GM20000 (cell line): ENCODE results near the gene SYT8.
"Not testable (repeated sequence)": the region's sequence is repeated elsewhere in the genome, so short reads cannot be mapped to it uniquely, and the experiment has no call there.

ENCODE experiments used
- DNase-seq: peaks from one replicate; pipeline ENCODE4 v3.0.0; 2012; ENCODE audit warnings: low spot score
- TF ChIP-seq, protein P1 (sequence below): IDR thresholded peaks from 2 replicates; pipeline ENCODE4 v1.5.1; 2012; ENCODE audit warnings: mild to moderate bottlenecking, control low read depth; ENCODE audit errors: extremely low read depth, missing control alignments

Gene SYT8

DNA sequence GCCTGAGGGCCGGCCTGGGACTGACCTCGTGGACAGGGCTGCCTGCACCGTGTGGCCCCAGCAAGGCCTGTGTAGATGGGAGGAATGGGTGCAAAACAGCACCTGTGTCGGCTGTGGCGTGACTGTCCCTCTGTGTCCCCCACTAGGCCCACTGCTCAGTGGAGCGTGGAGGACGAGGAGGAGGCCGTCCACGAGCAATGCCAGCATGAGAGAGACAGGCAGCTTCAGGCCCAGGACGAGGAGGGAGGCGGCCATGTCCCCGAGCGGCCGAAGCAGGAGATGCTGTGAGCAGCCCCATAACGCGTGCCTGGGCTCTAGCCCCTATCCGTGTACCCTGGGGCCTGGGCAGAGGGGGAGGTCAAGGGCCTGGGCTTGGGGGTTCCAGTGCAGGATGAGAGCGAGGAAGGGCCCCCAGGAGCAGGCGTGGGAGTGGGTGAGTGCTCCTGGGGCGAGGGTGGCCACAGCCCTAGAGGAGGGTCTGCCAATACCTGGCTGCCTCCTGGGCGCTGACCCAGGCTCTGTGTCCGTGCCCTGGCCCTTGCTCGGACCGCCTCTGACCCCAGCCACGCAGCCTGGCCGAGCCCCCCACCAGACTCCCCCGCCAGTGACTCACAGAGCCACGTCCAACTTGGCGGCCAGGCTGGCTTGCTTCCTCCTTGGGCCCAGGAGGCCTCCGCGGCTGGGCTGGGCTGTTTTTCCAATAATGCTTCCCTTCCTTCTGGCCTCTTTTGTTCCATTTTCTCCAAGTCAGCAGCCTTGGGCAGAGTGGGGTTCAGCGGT, 45.3 kb downstream of the SYT8 start:
- no peak for DNase-seq
- TF ChIP-seq, protein P1, sequence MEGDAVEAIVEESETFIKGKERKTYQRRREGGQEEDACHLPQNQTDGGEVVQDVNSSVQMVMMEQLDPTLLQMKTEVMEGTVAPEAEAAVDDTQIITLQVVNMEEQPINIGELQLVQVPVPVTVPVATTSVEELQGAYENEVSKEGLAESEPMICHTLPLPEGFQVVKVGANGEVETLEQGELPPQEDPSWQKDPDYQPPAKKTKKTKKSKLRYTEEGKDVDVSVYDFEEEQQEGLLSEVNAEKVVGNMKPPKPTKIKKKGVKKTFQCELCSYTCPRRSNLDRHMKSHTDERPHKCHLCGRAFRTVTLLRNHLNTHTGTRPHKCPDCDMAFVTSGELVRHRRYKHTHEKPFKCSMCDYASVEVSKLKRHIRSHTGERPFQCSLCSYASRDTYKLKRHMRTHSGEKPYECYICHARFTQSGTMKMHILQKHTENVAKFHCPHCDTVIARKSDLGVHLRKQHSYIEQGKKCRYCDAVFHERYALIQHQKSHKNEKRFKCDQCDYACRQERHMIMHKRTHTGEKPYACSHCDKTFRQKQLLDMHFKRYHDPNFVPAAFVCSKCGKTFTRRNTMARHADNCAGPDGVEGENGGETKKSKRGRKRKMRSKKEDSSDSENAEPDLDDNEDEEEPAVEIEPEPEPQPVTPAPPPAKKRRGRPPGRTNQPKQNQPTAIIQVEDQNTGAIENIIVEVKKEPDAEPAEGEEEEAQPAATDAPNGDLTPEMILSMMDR, result no peak

DNA sequence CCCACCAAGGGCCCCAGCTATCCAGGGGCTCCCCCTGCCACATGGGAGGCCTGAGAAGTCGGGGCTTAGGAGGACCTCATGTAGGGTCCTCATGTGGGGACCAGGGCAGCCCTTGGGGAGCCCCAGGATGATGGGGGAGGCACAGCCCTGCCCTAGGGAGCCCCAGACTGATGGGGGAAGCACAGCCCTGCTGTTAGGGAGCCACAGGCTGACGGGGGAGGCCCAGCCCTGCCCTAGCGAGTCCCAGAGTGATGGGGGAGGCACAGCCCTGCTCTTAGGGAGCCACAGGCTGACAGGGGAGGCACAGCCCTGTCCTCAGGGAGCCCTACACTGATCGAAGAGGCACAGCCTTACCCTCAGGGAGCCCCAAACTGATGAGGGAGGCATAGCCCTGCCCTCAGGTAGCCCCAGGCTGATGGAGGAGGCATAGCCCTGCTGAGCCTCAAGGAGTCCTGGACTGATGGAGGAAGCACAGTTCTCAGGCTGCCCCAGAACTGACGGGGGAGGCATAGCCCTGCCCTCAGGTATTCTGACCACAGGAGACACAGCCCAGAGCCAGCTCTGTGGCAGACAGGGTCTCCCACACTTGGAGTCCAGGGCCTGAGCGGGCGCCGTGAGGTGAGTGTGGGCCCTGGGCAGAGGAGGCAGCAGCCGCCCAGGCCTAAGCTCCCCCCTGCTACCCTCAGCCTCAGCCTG, 46.1 kb downstream of the SYT8 start:
- TF ChIP-seq, protein P1, result no peak
- DNase-seq, result peak; percentile 45

DNA sequence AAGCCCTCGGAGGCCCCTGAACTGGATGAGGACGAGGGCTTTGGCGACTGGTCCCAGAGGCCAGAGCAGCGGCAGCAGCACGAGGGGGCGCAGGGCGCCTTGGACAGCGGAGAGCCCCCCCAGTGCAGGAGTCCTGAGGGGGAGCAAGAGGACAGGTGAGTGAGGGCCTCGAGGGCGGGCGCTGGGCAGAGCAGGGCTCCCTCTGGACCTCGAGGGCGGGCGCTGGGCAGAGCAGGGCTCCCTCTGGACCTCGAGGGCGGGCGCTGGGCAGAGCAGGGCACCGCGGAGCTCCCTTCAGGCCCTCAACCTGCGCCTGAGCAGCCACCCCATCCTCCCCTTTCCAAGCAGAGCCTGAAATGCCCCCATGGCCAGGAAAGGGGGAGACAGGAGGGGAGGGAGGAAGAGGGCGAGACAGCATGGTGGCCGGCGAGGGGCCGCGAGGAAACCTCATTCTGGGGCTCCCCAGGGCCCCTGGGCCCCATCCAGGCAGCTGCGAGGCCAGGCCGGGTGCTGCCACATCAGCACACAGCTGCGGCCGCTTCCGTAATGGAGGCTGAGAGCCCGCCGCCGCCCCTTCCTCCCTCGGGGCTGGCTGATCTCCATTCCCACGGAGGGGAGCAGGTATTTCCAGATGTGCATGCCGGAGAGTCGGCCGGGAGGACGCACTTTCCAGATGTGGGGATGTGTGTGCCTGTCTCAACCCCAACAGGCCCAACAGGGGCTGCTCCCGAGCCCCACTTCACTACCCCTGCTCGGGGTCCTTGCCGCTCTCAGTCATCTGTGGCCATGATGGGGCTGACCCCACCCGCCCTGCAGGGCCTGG, 46.9 kb downstream of the SYT8 start:
- TF ChIP-seq, protein P1, result no peak
- DNase-seq, result peak; percentile 59

DNA sequence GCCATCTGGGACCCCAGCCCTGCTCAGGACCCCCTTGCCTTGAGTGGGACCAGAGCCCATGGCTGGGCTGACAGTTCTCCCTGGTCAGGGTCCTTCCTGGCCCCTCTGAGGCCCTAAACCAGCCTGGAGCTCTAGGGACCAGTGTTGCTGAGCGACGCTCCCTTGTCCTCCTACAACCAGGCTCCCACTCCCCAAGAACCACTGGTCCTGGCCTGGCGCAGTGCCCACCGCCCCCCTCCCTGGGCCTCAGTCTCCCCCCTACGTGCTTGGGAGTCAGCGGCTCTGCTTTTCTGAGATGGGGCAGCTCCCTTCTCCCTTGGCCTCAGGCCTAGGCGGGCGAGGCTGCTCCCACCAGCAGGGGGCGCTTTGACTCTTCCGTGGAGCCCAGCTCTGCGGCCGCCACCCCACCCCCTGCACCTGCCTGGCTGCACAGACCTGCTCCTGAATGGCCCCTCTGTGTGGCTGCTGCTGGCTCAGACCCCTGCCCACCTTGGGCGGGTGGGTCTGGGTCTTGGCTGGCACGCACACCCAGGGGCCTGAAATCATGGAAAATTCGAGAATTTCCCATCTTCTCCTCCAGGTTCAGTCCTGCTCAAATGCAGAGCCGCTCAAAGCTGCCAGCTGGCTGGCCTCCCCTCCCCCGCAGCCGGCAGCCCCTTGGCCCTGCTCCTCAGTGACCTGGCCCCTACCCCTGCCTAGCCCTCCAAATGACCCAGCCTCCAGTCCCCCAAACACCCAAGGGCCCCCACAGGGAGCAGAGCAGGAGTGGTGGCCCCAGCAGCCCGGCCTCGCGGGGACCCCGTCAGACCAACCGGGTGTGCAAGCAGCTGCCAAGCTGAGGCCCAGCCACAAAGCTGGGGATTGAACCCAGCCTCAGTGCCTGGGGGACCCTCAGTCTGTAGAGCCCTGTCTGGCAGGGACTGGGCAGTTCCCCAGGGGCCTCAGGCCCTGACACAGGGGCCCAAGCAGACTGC, 47.8 kb downstream of the SYT8 start:
- peak; percentile 92 for DNase-seq
- TF ChIP-seq, protein P1, result peak; percentile 86

DNA sequence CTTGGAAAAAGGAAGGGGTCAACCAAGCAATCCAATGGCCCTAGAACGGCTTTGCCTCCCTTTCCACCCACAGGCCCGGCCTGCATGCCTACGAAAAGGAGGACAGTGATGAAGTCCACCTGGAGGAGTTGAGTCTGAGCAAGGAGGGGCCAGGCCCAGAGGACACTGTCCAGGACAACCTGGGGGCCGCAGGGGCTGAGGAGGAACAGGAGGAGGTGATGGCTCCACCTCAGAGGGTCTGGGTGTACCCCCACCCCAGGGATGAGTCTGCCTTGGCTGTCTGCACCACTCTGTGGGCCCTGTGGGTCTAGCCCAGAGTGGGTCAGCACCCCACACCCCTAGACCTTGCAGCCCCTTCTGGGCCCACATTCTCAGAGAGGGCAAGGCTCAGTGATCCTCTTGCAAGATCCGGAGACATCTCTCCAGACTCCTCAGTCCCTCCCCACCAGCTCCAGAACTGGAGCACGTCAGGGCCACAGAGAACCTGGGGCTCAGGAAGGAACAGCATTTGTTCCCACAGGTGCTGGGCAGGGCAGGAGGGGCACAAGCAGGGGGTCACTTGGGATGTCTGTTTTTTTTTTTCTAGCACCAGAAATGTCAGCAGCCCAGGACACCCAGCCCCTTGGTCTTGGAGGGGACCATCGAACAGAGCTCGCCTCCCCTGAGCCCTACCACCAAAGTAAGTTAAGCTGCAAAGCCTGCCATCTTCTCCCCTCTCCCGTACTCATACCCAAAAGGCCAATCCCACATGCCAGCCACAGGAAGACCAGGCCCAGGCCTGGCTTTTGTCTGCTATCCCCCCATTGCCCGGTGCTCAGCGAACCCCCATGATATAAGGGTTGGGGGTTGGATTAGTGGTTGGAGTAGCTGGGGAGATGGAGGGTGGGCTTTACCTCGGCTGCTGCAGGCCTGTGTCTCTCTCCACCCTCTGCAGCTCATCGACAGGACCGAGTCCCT, 48.8 kb downstream of the SYT8 start:
- no peak for DNase-seq
- TF ChIP-seq, protein P1, result no peak

DNA sequence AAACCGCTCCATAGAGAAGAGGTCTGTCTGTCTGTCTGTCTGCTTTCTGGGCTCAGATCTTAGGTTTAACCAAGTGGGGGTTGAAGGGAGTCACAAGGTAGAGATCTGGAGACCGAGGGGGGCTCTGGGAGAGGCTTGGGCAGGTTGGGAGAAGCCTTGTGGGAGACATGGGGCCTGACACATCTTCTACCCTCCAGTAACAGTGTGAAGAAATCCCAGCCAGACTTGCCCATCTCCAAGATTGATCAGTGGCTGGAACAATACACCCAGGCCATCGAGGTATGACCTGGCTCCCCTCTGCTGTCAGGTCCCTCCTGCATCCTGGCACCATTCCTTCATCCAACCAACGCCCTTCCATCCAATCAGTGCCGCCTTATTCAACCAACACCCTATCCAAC, 49.5 kb downstream of the SYT8 start:
- TF ChIP-seq, protein P1, result no peak
- peak; percentile 19 for DNase-seq

DNA sequence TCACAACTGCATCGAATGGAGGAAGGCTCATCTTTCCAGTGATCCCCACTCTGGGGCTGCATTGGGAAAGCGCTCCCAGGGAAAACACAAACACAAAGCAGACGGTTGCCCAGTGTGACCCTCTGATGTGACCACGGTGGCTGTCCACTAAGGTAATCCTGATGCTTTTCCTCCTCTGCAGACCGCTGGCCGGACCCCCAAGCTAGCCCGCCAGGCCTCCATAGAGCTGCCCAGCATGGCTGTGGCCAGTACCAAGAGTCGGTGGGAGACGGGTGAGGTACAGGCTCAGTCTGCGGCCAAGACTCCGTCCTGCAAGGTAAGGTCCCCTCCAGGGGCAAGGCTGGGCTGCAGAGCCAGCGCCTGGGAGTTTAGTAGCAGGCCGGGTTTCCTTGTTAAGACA, 51.8 kb downstream of the SYT8 start:
- not testable (repeated sequence) for DNase-seq
